Nephron (organoid): ENCODE measurements around the gene ELOB.
A peak's percentile ranks its signal among the peaks of the same experiment; 100 is the strongest.

Experiments used
- H3K27ac Mint-ChIP-seq, 3 experiments: 2 replicates each; pipeline ENCODE4 v1.8.0; 2020; ENCODE audit warnings: mixed read lengths in 3 of 3, mild to moderate bottlenecking in 2 of 3, moderate library complexity in 1 of 3
- H3K27me3 Mint-ChIP-seq: 2 replicates; pipeline ENCODE4 v1.8.0; 2021; ENCODE audit warnings: low read depth, mild to moderate bottlenecking, moderate library complexity, mixed read lengths
- H3K36me3 Mint-ChIP-seq: 2 replicates; pipeline ENCODE4 v1.8.0; 2020; ENCODE audit warnings: low read depth, mixed read lengths
- H3K4me1 Mint-ChIP-seq: 2 replicates; pipeline ENCODE4 v1.8.0; 2020; ENCODE audit warnings: mixed read lengths
- H3K4me3 Mint-ChIP-seq, 3 experiments: 2 replicates each; pipeline ENCODE4 v1.8.0; 2020; ENCODE audit warnings: mild to moderate bottlenecking in 3 of 3, mixed read lengths in 3 of 3, moderate library complexity in 2 of 3
- H3K9me3 Mint-ChIP-seq: 2 replicates; pipeline ENCODE4 v1.8.0; 2020; ENCODE audit warnings: mixed read lengths
- TF ChIP-seq, protein P1 (sequence below), 3 experiments: fragments of 200-600 bp; sonication (generic); IDR thresholded peaks; one replicate each; pipeline ENCODE4 v1.5.0; 2021; ENCODE audit warnings: antibody characterized with exemption in 3 of 3; ENCODE audit not compliant: unreplicated experiment in 3 of 3

ELOB gene

GRCh38 chr16:2773188-2773968 is 3.7 kb downstream of the ELOB start:
- H3K4me1 Mint-ChIP-seq: peaks cover 38% of the 10 kb centered on the region
- H3K9me3 Mint-ChIP-seq: no peaks in the 10 kb centered on the region
- H3K4me3 Mint-ChIP-seq: peak overlapping the region in 2 of 3 experiments; percentile 34 to 41
- H3K27ac Mint-ChIP-seq: peak overlapping the region in 2 of 3 experiments; percentile 10 to 46
- no peaks in the 10 kb centered on the region for H3K27me3 Mint-ChIP-seq
- TF ChIP-seq, protein P1, sequence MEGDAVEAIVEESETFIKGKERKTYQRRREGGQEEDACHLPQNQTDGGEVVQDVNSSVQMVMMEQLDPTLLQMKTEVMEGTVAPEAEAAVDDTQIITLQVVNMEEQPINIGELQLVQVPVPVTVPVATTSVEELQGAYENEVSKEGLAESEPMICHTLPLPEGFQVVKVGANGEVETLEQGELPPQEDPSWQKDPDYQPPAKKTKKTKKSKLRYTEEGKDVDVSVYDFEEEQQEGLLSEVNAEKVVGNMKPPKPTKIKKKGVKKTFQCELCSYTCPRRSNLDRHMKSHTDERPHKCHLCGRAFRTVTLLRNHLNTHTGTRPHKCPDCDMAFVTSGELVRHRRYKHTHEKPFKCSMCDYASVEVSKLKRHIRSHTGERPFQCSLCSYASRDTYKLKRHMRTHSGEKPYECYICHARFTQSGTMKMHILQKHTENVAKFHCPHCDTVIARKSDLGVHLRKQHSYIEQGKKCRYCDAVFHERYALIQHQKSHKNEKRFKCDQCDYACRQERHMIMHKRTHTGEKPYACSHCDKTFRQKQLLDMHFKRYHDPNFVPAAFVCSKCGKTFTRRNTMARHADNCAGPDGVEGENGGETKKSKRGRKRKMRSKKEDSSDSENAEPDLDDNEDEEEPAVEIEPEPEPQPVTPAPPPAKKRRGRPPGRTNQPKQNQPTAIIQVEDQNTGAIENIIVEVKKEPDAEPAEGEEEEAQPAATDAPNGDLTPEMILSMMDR (IDR thresholded peaks at IDR 0.05; ENCODE audit: unreplicated experiment in 3 of 3): no peak
- H3K36me3 Mint-ChIP-seq: peaks cover 47% of the 10 kb centered on the region

- Mint-ChIP-seq H3K4me3 (peak overlapping the region in 2 of 3 experiments; percentile 19 to 42), H3K4me1 (peaks cover 31% of the 10 kb centered on the region), H3K36me3 (peaks cover 60% of the 10 kb centered on the region), H3K27me3 (no peaks in the 10 kb centered on the region), H3K27ac (peak overlapping the region in 2 of 3 experiments; percentile 46 to 76), H3K9me3 (peaks cover under 1% of the 10 kb centered on the region)
- TF ChIP-seq, protein P1 (IDR thresholded peaks at IDR 0.05; ENCODE audit: unreplicated experiment in 3 of 3): no peak
Measured at GRCh38 chr16:2771496-2772402, 5.3 kb downstream of the ELOB start.

DNA sequence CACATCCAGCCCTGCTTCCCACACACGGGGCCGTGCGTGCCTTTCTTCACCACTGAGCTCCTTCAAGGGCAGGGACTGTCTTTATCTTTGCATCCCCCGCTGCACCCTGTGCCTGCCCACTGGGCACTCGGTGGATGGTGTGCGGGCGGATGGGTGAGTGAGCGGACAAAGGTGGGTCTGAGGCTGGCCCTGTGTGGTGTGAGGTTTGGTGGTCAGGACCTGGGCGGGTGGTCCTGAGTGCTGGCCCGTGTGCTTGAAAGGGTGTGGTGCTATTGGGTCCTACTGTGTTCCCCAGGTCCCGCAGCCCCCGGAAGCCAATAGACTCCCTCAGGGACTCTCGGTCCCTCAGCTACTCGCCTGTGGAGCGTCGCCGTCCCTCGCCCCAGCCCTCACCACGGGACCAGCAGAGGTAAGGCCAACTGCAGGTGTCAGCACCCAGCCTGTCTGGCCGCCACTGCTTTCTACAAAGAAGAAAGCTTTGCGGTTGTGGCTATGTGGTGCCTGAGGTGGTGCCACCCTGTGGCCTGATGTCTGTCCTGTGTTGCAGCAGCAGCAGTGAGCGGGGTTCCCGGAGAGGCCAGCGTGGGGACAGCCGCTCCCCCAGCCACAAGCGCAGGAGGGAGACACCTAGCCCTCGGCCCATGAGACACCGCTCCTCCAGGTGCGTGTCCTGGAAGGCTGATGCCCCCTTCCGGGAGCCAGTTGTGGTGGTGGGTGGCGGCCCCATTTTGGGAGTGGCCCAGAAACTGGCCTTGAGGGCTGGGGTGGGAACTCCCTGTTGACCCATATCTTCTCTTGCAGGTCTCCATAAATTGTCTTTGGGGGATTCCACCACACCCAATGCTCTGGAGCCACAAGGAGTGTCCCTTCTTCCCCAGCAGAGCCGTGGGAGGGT is 6.8 kb downstream of the ELOB start:
- Mint-ChIP-seq H3K4me1 (peaks cover 25% of the 10 kb centered on the region), H3K27ac (peak overlapping the region; percentile 29 to 79 (median 76))
- TF ChIP-seq, protein P1 (IDR thresholded peaks at IDR 0.05; ENCODE audit: unreplicated experiment in 3 of 3): no peak

DNA sequence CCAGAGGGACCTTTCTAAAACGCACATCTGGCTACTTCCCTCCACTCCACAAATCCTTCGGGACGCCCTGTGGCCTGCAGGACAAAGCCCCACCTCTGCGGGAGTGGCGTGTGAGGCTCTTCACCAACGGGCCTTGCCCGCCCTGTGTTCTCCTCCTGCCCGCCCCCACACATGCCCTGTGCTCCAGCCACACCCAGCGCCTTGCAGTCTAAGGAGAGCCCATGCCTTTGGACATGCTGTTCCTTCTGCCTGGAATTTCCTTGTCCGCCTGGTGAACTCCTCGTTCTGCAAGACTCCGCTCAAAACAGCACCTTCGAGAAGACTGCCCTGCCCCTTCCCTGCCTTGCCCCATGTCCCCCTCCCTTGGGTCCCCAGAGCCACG is 7.4 kb downstream of the ELOB start:
- H3K27ac Mint-ChIP-seq: peak overlapping the region; percentile 23 to 76 (median 32)
- peaks cover 81% of the 10 kb centered on the region for H3K36me3 Mint-ChIP-seq
- H3K9me3 Mint-ChIP-seq: peaks cover 8% of the 10 kb centered on the region
- H3K4me1 Mint-ChIP-seq: peaks cover 25% of the 10 kb centered on the region
- no peak overlapping the region for H3K4me3 Mint-ChIP-seq
- TF ChIP-seq, protein P1 (IDR thresholded peaks at IDR 0.05; ENCODE audit: unreplicated experiment in 3 of 3): no peak
- H3K27me3 Mint-ChIP-seq: no peaks in the 10 kb centered on the region

More for the DNA sequence above, 6.8 kb downstream of the ELOB start:
- H3K9me3 Mint-ChIP-seq: peaks cover 8% of the 10 kb centered on the region
- H3K36me3 Mint-ChIP-seq: peaks cover 74% of the 10 kb centered on the region
- H3K4me3 Mint-ChIP-seq: no peak overlapping the region
- no peaks in the 10 kb centered on the region for H3K27me3 Mint-ChIP-seq

- H3K36me3 Mint-ChIP-seq: peaks cover 86% of the 10 kb centered on the region
- H3K27ac Mint-ChIP-seq: peak overlapping the region; percentile 23 to 76 (median 32)
- TF ChIP-seq, protein P1 (IDR thresholded peaks at IDR 0.05; ENCODE audit: unreplicated experiment in 3 of 3): no peak
Measured at GRCh38 chr16:2769100-2769529, 8.0 kb downstream of the ELOB start.

More at GRCh38 chr16:2769100-2769529, 8.0 kb downstream of the ELOB start:
- Mint-ChIP-seq H3K27me3 (no peaks in the 10 kb centered on the region), H3K9me3 (peaks cover 8% of the 10 kb centered on the region), H3K4me1 (peaks cover 25% of the 10 kb centered on the region), H3K4me3 (no peak overlapping the region)
